HCT116 (cell line): ENCODE measurements around the gene TNPO2.

Experiments used
- CEBPB ChIP-seq: IDR thresholded peaks from 2 replicates; pipeline ENCODE4 v1.6.1; 2012; ENCODE audit warnings: low read depth
- ELF1 ChIP-seq: IDR thresholded peaks from 2 replicates; pipeline ENCODE4 v1.6.1; 2012; ENCODE audit warnings: low read depth, borderline replicate concordance
- EZH2 ChIP-seq: fragments of 200-600 bp; sonication (generic); IDR thresholded peaks from 2 replicates; pipeline ENCODE4 v1.6.1; 2017; ENCODE audit warnings: antibody characterized with exemption, mixed run types
- EZH2phosphoT487 ChIP-seq: fragments of 200-600 bp; IDR thresholded peaks from 2 replicates; pipeline ENCODE4 v1.6.1; 2018; ENCODE audit warnings: antibody characterized with exemption, borderline replicate concordance
- FOSL1 ChIP-seq: IDR thresholded peaks from 2 replicates; pipeline ENCODE4 v1.6.1; 2012; ENCODE audit warnings: low read depth
- POLR2AphosphoS5 ChIP-seq: IDR thresholded peaks from 2 replicates; pipeline ENCODE4 v1.6.1; 2011; ENCODE audit warnings: mild to moderate bottlenecking, low read depth, low read length, moderate library complexity
- SRF ChIP-seq: IDR thresholded peaks from 2 replicates; pipeline ENCODE4 v1.6.1; 2012; ENCODE audit warnings: low read depth
- ZFX ChIP-seq: fragments of 450-650 bp; IDR thresholded peaks from 2 replicates; pipeline ENCODE4 v1.6.1; 2017
- ZNF274 ChIP-seq: fragments of 200-500 bp; sonication (Bioruptor generic); IDR thresholded peaks from 2 replicates; pipeline ENCODE4 v1.6.1; 2014; ENCODE audit warnings: mild to moderate bottlenecking, low read depth, low read length, inconsistent platforms
- TF ChIP-seq, protein P1 (sequence below), 3 experiments: fragments of 200-600 bp in 1 of 3; sonication (generic) in 1 of 3; IDR thresholded peaks in 2 of 3; conservative IDR thresholded peaks in 1 of 3; 2 replicates each; pipeline ENCODE4 v1.5.1; 2012 to 2017; ENCODE audit warnings: low read depth in 2 of 3, low read length in 2 of 3, antibody characterized with exemption in 1 of 3, borderline replicate concordance in 1 of 3, control low read depth in 1 of 3, mild to moderate bottlenecking in 1 of 3, mixed read lengths in 1 of 3, mixed run types in 1 of 3, moderate library complexity in 1 of 3; ENCODE audit not compliant: insufficient read depth in 1 of 3
- TF ChIP-seq, protein P2 (sequence below): IDR thresholded peaks from 2 replicates; pipeline ENCODE4 v1.6.1; 2011; ENCODE audit warnings: mild to moderate bottlenecking, low read length, moderate library complexity; ENCODE audit not compliant: insufficient replicate concordance; ENCODE audit errors: extremely low read depth
- TF ChIP-seq, protein P3 (sequence below): IDR thresholded peaks from 2 replicates; pipeline ENCODE4 v1.6.1; 2012; ENCODE audit warnings: low read depth
- TF ChIP-seq, protein P4 (sequence below): IDR thresholded peaks from 2 replicates; pipeline ENCODE4 v1.6.1; 2012

DNA sequence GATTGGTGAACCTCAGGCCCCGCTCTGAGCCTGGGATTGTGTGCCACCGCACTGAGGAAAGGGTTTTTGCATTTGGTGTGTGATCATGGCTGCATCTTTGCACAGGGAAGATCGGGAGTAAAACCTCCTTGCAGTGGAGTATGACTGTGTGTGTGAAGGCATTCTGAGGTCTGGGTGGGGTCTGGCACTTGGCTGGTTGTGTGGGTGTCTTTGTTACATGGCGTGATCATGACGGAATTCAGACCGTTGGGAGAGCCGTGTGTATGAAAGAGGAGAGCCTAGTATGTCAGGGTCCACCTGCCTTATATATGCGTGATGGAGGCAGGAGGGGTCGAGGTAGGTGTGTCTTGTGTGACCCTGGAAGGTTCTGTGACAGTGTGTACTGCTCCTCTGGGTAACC, 27.1 kb upstream of the TNPO2 start:
- TF ChIP-seq EZH2phosphoT487, result no peak
- TF ChIP-seq EZH2, result no peak
- TF ChIP-seq, protein P1, sequence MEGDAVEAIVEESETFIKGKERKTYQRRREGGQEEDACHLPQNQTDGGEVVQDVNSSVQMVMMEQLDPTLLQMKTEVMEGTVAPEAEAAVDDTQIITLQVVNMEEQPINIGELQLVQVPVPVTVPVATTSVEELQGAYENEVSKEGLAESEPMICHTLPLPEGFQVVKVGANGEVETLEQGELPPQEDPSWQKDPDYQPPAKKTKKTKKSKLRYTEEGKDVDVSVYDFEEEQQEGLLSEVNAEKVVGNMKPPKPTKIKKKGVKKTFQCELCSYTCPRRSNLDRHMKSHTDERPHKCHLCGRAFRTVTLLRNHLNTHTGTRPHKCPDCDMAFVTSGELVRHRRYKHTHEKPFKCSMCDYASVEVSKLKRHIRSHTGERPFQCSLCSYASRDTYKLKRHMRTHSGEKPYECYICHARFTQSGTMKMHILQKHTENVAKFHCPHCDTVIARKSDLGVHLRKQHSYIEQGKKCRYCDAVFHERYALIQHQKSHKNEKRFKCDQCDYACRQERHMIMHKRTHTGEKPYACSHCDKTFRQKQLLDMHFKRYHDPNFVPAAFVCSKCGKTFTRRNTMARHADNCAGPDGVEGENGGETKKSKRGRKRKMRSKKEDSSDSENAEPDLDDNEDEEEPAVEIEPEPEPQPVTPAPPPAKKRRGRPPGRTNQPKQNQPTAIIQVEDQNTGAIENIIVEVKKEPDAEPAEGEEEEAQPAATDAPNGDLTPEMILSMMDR (IDR thresholded peaks at IDR 0.05 in 2 of 3, conservative IDR thresholded peaks at IDR 0.05 in 1 of 3; ENCODE audit: borderline replicate concordance in 1 of 3, insufficient read depth in 1 of 3, low read depth in 2 of 3, low read length in 2 of 3), result no peak
- TF ChIP-seq ZNF274, result no peak
- no peak for TF ChIP-seq ELF1
- TF ChIP-seq, protein P2, sequence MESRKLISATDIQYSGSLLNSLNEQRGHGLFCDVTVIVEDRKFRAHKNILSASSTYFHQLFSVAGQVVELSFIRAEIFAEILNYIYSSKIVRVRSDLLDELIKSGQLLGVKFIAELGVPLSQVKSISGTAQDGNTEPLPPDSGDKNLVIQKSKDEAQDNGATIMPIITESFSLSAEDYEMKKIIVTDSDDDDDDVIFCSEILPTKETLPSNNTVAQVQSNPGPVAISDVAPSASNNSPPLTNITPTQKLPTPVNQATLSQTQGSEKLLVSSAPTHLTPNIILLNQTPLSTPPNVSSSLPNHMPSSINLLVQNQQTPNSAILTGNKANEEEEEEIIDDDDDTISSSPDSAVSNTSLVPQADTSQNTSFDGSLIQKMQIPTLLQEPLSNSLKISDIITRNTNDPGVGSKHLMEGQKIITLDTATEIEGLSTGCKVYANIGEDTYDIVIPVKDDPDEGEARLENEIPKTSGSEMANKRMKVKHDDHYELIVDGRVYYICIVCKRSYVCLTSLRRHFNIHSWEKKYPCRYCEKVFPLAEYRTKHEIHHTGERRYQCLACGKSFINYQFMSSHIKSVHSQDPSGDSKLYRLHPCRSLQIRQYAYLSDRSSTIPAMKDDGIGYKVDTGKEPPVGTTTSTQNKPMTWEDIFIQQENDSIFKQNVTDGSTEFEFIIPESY, result no peak
- TF ChIP-seq FOSL1, result no peak
- TF ChIP-seq, protein P3, sequence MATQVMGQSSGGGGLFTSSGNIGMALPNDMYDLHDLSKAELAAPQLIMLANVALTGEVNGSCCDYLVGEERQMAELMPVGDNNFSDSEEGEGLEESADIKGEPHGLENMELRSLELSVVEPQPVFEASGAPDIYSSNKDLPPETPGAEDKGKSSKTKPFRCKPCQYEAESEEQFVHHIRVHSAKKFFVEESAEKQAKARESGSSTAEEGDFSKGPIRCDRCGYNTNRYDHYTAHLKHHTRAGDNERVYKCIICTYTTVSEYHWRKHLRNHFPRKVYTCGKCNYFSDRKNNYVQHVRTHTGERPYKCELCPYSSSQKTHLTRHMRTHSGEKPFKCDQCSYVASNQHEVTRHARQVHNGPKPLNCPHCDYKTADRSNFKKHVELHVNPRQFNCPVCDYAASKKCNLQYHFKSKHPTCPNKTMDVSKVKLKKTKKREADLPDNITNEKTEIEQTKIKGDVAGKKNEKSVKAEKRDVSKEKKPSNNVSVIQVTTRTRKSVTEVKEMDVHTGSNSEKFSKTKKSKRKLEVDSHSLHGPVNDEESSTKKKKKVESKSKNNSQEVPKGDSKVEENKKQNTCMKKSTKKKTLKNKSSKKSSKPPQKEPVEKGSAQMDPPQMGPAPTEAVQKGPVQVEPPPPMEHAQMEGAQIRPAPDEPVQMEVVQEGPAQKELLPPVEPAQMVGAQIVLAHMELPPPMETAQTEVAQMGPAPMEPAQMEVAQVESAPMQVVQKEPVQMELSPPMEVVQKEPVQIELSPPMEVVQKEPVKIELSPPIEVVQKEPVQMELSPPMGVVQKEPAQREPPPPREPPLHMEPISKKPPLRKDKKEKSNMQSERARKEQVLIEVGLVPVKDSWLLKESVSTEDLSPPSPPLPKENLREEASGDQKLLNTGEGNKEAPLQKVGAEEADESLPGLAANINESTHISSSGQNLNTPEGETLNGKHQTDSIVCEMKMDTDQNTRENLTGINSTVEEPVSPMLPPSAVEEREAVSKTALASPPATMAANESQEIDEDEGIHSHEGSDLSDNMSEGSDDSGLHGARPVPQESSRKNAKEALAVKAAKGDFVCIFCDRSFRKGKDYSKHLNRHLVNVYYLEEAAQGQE, result no peak
- TF ChIP-seq CEBPB, result no peak
- no peak for TF ChIP-seq POLR2AphosphoS5
- TF ChIP-seq ZFX, result no peak
- no peak for TF ChIP-seq SRF
- TF ChIP-seq, protein P4, sequence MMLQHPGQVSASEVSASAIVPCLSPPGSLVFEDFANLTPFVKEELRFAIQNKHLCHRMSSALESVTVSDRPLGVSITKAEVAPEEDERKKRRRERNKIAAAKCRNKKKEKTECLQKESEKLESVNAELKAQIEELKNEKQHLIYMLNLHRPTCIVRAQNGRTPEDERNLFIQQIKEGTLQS, result no peak
